ENCODE results near the gene TAPT1. TPM values are rescaled to one million over a fixed set of nuclear protein-coding genes. Genes with fewer than 3 reads are reported as not detected.

TAPT1 gene
- total and polyA plus RNA-seq, 2 of the 13 experiments (the other 11 are each of a cell fraction or from before 2014, with no cell fraction given), result 24.5 to 25.3 TPM

- no peak for TF ChIP-seq FOXP4 (CRISPR knock-in tag; IDR thresholded peaks at IDR 0.05)
- TF ChIP-seq ZNF276 (CRISPR knock-in tag; IDR thresholded peaks at IDR 0.05; ENCODE audit: low read depth), result no peak
- no peak for TF ChIP-seq ZNF563 (CRISPR knock-in tag; IDR thresholded peaks at IDR 0.05)
- TF ChIP-seq HDAC2 (CRISPR knock-in tag; IDR thresholded peaks at IDR 0.05), result no peak
- TF ChIP-seq CC2D1A (CRISPR knock-in tag; IDR thresholded peaks at IDR 0.05), result no peak
- TF ChIP-seq ZNF101 (CRISPR knock-in tag; IDR thresholded peaks at IDR 0.05; ENCODE audit: borderline replicate concordance, low read depth), result no peak
- no peak for TF ChIP-seq ZNF142 (CRISPR knock-in tag; IDR thresholded peaks at IDR 0.05)
- TF ChIP-seq ZNF260 (CRISPR knock-in tag; IDR thresholded peaks at IDR 0.05; ENCODE audit: borderline replicate concordance, low read depth), result no peak
- no peak for TF ChIP-seq MTF2 (CRISPR knock-in tag; IDR thresholded peaks at IDR 0.05; ENCODE audit: borderline replicate concordance)
- no peak for TF ChIP-seq ZXDC (CRISPR knock-in tag; IDR thresholded peaks at IDR 0.05)
These were observed 104.0 kb downstream of the TAPT1 start (continued) for GRCh38 chr4:16122308-16122711.

All from HepG2 (cell line).